HepG2 (cell line): ENCODE measurements around the gene STX1B. TPM values are rescaled to one million over a fixed set of nuclear protein-coding genes. Genes with fewer than 3 reads are reported as not detected.
A peak's percentile ranks its signal among the peaks of the same experiment; 100 is the strongest.

Experiments used
- AHR ChIP-seq: IDR thresholded peaks from 2 replicates; pipeline ENCODE4 v1.6.1; 2018; ENCODE audit warnings: missing genetic modification reagents, missing compliant biosample characterization
- EHMT2 ChIP-seq: fragments of 200-600 bp; sonication (generic); IDR thresholded peaks from 2 replicates; pipeline ENCODE4 v1.7.0; 2017; ENCODE audit warnings: antibody characterized with exemption, low read depth, low read length, borderline replicate concordance
- GABPB1 ChIP-seq: IDR thresholded peaks from 2 replicates; pipeline ENCODE4 v1.6.1; 2016; ENCODE audit warnings: mild to moderate bottlenecking, missing genetic modification reagents, moderate library complexity, missing compliant biosample characterization
- MED13 ChIP-seq: sonication (generic); formaldehyde crosslinking; IDR thresholded peaks from 2 replicates; pipeline ENCODE4 v1.5.0; 2020; ENCODE audit warnings: missing genetic modification reagents
- SKI ChIP-seq: fragments of 450-650 bp; IDR thresholded peaks from one replicate; pipeline ENCODE4 v1.6.1; 2018; ENCODE audit warnings: mild to moderate bottlenecking; ENCODE audit not compliant: partially characterized antibody
- STAG1 ChIP-seq: sonication (generic); formaldehyde crosslinking; IDR thresholded peaks from 2 replicates; pipeline ENCODE4 v1.4.0; 2020; ENCODE audit warnings: missing genetic modification reagents
- ZFYVE20 ChIP-seq: sonication (generic); formaldehyde crosslinking; IDR thresholded peaks from 2 replicates; pipeline ENCODE4 v1.8.0; 2023; ENCODE audit warnings: low read depth, mild to moderate bottlenecking, moderate library complexity, missing genetic modification reagents, borderline replicate concordance
- ZNF737 ChIP-seq: sonication (generic); formaldehyde crosslinking; IDR thresholded peaks from 2 replicates; pipeline ENCODE4 v1.5.0; 2020; ENCODE audit warnings: missing genetic modification reagents, mild to moderate bottlenecking, borderline replicate concordance
- ZNF761 ChIP-seq: sonication (generic); formaldehyde crosslinking; conservative IDR thresholded peaks from 2 replicates; pipeline ENCODE4 v1.4.0; 2020; ENCODE audit warnings: mild to moderate bottlenecking, missing genetic modification reagents
- polyA plus RNA-seq, 8 experiments: library from polyadenylated mRNA; depleted of rRNA in 3 of 8; stranded (reverse) in 7 of 8; unstranded in 1 of 8; fragments of >200 nt; fragmentation: Illumina TruSeq in 4 of 8; extraction: Trizol in 4 of 8; gene quantifications; 2 replicates each; pipeline versions ENCODE4 v1.2.1 to v1.2.3, GENCODE V29; 2011 to 2016; ENCODE audit warnings: low read depth in 4 of 8, missing spikeins in 1 of 8, mixed read lengths in 1 of 8; ENCODE audit not compliant: insufficient read depth in 1 of 8
- total RNA-seq, 5 experiments: library from RNA; depleted of rRNA; stranded (reverse); fragments of >200 nt; fragmentation: Illumina TruSeq; extraction: Trizol; gene quantifications; 2 replicates each; pipeline ENCODE4 v1.2.3, GENCODE V29; 2016; ENCODE audit warnings: low read depth in 1 of 5
- TF ChIP-seq, protein P1 (sequence below): IDR thresholded peaks from 2 replicates; pipeline ENCODE4 v1.6.1; 2016; ENCODE audit warnings: low read depth, missing genetic modification reagents, missing compliant biosample characterization
- TF ChIP-seq, protein P2 (sequence below): sonication (generic); formaldehyde crosslinking; conservative IDR thresholded peaks from 2 replicates; pipeline ENCODE4 v1.5.0; 2020; ENCODE audit warnings: missing genetic modification reagents
- TF ChIP-seq, protein P3 (sequence below): sonication (generic); formaldehyde crosslinking; IDR thresholded peaks from 2 replicates; pipeline ENCODE4 v1.4.0; 2020; ENCODE audit warnings: missing genetic modification reagents, borderline replicate concordance
- TF ChIP-seq, protein P4 (sequence below): IDR thresholded peaks from 2 replicates; pipeline ENCODE4 v1.6.1; 2018; ENCODE audit warnings: missing genetic modification reagents

STX1B gene
- total and polyA plus RNA-seq, 2 of the 13 experiments (the other 11 are each of a cell fraction or from before 2014, with no cell fraction given): 2.1 to 3.0 TPM

DNA sequence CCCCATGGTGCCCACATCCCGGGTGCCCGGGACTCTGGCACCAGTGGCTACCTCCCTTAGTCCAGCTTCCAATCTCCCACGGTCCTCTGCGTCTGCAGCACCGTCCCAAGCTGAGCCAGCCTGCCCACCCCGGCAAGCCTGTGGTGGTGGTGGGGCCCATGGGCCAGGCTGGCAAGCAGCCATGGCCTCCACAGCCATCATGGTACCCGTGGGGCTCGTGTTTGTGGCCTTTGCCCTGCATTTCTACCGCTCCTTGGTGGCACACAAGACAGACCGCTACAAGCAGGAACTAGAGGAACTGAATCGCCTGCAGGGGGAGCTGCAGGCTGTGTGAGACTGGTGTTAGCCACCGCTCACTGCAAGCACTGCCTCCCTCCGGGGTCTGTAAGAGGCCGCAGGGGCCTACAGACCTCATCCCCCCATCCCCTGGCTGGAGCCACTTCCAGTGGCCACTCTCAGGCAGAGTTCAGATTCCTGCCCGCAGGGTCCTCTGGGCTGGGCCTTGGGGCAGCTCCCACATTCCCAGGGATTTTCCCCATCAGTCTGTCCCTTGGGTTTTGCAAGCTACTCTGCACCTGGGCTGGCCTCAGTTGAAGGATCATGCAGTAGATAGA, 56.8 kb downstream of the STX1B start (continued):
- TF ChIP-seq, protein P1, sequence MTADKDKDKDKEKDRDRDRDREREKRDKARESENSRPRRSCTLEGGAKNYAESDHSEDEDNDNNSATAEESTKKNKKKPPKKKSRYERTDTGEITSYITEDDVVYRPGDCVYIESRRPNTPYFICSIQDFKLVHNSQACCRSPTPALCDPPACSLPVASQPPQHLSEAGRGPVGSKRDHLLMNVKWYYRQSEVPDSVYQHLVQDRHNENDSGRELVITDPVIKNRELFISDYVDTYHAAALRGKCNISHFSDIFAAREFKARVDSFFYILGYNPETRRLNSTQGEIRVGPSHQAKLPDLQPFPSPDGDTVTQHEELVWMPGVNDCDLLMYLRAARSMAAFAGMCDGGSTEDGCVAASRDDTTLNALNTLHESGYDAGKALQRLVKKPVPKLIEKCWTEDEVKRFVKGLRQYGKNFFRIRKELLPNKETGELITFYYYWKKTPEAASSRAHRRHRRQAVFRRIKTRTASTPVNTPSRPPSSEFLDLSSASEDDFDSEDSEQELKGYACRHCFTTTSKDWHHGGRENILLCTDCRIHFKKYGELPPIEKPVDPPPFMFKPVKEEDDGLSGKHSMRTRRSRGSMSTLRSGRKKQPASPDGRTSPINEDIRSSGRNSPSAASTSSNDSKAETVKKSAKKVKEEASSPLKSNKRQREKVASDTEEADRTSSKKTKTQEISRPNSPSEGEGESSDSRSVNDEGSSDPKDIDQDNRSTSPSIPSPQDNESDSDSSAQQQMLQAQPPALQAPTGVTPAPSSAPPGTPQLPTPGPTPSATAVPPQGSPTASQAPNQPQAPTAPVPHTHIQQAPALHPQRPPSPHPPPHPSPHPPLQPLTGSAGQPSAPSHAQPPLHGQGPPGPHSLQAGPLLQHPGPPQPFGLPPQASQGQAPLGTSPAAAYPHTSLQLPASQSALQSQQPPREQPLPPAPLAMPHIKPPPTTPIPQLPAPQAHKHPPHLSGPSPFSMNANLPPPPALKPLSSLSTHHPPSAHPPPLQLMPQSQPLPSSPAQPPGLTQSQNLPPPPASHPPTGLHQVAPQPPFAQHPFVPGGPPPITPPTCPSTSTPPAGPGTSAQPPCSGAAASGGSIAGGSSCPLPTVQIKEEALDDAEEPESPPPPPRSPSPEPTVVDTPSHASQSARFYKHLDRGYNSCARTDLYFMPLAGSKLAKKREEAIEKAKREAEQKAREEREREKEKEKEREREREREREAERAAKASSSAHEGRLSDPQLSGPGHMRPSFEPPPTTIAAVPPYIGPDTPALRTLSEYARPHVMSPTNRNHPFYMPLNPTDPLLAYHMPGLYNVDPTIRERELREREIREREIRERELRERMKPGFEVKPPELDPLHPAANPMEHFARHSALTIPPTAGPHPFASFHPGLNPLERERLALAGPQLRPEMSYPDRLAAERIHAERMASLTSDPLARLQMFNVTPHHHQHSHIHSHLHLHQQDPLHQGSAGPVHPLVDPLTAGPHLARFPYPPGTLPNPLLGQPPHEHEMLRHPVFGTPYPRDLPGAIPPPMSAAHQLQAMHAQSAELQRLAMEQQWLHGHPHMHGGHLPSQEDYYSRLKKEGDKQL (CRISPR knock-in tag): no peak
- TF ChIP-seq, protein P2, sequence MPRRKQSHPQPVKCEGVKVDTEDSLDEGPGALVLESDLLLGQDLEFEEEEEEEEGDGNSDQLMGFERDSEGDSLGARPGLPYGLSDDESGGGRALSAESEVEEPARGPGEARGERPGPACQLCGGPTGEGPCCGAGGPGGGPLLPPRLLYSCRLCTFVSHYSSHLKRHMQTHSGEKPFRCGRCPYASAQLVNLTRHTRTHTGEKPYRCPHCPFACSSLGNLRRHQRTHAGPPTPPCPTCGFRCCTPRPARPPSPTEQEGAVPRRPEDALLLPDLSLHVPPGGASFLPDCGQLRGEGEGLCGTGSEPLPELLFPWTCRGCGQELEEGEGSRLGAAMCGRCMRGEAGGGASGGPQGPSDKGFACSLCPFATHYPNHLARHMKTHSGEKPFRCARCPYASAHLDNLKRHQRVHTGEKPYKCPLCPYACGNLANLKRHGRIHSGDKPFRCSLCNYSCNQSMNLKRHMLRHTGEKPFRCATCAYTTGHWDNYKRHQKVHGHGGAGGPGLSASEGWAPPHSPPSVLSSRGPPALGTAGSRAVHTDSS (CRISPR knock-in tag): no peak
- TF ChIP-seq, protein P3, sequence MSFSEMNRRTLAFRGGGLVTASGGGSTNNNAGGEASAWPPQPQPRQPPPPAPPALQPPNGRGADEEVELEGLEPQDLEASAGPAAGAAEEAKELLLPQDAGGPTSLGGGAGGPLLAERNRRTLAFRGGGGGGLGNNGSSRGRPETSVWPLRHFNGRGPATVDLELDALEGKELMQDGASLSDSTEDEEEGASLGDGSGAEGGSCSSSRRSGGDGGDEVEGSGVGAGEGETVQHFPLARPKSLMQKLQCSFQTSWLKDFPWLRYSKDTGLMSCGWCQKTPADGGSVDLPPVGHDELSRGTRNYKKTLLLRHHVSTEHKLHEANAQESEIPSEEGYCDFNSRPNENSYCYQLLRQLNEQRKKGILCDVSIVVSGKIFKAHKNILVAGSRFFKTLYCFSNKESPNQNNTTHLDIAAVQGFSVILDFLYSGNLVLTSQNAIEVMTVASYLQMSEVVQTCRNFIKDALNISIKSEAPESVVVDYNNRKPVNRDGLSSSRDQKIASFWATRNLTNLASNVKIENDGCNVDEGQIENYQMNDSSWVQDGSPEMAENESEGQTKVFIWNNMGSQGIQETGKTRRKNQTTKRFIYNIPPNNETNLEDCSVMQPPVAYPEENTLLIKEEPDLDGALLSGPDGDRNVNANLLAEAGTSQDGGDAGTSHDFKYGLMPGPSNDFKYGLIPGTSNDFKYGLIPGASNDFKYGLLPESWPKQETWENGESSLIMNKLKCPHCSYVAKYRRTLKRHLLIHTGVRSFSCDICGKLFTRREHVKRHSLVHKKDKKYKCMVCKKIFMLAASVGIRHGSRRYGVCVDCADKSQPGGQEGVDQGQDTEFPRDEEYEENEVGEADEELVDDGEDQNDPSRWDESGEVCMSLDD: no peak
- TF ChIP-seq STAG1 (CRISPR knock-in tag) (peak; percentile 88), ZFYVE20 (CRISPR knock-in tag) (no peak), MED13 (CRISPR knock-in tag) (no peak), EHMT2 (no peak), ZNF737 (no peak), ZNF761 (CRISPR knock-in tag) (0 out of 2 replicates have a peak, but pooled peaks have one; percentile 73), GABPB1 (CRISPR knock-in tag) (peak; percentile 59), SKI (no peak), AHR (CRISPR knock-in tag) (0 out of 2 replicates have a peak, but pooled peaks have one; percentile 23)
- TF ChIP-seq, protein P4, sequence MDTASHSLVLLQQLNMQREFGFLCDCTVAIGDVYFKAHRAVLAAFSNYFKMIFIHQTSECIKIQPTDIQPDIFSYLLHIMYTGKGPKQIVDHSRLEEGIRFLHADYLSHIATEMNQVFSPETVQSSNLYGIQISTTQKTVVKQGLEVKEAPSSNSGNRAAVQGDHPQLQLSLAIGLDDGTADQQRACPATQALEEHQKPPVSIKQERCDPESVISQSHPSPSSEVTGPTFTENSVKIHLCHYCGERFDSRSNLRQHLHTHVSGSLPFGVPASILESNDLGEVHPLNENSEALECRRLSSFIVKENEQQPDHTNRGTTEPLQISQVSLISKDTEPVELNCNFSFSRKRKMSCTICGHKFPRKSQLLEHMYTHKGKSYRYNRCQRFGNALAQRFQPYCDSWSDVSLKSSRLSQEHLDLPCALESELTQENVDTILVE (CRISPR knock-in tag): peak; percentile 63; the same call in 1 of the 2 replicates
